Thyroid gland (tissue), 4 donors: ENCODE data around the gene SULT1A2.

Experiments
- POLR2A ChIP-seq, 2 donors: fragments of 450-650 bp; IDR thresholded peaks; one replicate each; pipeline ENCODE4 v1.6.1; 2017; ENCODE audit warnings: antibody characterized with exemption in 2 of 2, mild to moderate bottlenecking in 2 of 2, moderate library complexity in 1 of 2
- TF ChIP-seq, protein P1 (sequence below), 6 experiments: fragments of 200-600 bp in 3 of 6; fragments of 450-650 bp in 3 of 6; sonication (generic) in 3 of 6; IDR thresholded peaks; one replicate each; pipeline ENCODE4 v1.5.1; 2016 to 2019; ENCODE audit warnings: antibody characterized with exemption in 6 of 6, mild to moderate bottlenecking in 2 of 6, inconsistent platforms in 1 of 6, moderate library complexity in 1 of 6

- TF ChIP-seq POLR2A (IDR thresholded peaks at IDR 0.05) = no peak
- TF ChIP-seq, protein P1, sequence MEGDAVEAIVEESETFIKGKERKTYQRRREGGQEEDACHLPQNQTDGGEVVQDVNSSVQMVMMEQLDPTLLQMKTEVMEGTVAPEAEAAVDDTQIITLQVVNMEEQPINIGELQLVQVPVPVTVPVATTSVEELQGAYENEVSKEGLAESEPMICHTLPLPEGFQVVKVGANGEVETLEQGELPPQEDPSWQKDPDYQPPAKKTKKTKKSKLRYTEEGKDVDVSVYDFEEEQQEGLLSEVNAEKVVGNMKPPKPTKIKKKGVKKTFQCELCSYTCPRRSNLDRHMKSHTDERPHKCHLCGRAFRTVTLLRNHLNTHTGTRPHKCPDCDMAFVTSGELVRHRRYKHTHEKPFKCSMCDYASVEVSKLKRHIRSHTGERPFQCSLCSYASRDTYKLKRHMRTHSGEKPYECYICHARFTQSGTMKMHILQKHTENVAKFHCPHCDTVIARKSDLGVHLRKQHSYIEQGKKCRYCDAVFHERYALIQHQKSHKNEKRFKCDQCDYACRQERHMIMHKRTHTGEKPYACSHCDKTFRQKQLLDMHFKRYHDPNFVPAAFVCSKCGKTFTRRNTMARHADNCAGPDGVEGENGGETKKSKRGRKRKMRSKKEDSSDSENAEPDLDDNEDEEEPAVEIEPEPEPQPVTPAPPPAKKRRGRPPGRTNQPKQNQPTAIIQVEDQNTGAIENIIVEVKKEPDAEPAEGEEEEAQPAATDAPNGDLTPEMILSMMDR (IDR thresholded peaks at IDR 0.05) = no peak
These were observed 53.8 kb downstream of the SULT1A2 start for GRCh38 chr16:28543072-28543471.
